Measurements from ENCODE around the gene TEX30.

The TEX30 gene

DNA sequence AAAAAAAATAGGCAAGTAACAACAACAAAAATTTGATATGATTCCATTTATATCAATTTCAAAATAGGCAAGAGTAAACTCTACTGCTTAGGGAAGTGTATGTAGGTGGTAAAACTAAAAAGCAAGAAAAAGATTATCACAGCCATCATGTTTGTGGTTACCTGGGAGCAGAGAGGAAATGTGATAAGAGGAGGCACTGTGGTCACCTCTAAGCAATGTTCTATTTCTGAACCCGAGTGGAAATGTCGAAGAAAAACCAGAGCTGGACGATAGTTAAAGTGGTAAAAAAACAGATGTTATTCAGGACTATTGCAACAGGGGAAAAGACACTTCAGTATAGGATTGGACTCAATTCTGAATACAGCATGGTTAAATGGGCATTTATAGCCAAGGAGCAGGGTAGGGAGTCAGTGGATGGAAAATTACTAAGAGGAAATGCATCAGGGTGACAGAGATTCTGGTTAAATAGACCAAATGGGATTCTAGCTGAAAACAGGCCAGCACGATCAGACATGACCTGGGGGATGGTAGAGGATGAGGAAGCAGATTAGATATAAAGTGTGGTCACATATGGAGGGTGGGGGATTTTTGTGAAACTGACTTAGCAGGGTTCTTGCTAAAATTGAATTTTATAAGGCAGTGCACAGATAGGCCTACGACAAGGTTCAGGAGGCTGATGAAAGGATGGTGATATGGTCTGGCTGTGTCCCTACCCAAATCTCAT is 6.0 kb upstream of the TEX30 start:
- peak; percentile 29 for DNase-seq

DNA sequence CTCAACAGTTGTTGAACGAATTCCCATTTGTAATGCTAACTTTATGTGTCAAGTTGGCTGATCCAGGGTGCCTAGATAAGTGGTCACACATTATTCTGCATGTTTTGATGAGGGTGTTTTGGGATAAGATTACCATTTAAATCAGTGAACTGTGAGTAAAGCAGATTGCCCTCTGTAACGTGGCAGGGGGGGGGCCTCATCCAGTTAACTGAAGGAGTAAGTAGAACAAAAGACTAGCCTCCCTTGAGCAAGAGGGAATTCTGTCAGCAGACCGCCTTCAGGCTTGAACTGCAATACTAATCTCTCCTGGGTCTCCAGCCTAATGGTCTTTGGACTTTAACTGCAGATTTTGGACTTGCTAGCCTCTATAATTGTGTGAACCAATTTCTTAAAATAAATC is 4.2 kb upstream of the TEX30 start:
- no peak for DNase-seq

DNA sequence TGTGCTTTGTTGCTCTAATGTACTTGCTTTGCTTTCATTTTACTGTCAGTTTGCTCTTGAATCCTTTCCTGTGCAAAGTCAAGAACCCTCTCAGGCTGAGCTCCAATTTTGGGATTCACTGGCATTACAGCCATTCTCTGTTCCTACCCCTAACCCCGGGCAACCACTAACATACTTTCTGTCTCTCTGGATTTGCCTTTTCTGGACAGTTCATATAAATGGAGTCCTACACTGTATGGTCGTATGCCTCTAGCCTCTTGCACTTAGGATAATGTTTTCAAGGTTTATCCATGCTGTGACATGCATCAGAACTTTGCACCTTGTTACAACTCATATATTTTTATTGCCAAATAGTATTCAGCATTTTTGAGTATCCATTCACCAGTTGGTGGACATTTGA is 2.7 kb upstream of the TEX30 start:
- DNase-seq = no peak

DNA sequence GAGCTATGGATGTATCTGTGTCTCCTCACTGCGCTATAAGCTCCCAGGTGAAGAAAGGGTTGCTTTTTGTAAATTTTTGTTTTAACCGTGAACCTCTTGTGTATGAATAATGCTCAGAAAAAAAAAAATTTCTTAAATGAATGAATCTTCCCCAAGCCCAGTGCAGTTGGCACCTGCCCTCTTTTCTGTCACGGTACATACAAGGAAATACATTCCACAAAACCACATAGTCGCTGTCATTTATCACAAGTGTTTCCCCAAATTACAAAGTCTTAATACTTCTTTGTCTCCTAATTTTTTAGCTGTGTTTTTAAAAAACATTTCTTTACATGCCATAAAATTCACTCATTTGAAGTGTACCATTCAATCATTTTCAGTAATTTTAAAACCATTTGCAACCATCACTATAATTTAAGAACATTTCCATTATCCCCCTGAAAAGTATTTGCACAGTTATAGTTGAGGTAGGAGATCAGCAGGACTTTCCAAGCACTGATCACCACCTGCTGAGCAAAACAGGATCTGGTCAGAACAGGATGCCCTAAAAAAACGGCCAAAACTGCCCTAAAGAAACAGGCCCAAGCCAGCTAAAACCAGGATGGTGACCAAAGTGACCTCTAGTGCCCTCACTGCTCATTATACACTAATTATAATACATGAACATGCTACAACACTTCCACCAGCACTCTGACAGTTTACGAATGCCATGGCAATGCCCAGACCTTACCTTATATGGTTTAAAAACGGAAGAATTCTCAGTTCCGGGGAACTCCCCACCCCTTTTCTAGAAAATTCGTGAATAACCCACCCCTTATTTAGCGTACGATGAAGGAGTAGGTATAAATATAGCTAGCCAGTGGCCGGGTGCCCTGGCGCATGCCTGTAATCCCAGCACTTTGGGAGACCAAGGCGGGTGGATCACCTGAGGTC is 1.3 kb upstream of the TEX30 start:
- no peak for DNase-seq

DNA sequence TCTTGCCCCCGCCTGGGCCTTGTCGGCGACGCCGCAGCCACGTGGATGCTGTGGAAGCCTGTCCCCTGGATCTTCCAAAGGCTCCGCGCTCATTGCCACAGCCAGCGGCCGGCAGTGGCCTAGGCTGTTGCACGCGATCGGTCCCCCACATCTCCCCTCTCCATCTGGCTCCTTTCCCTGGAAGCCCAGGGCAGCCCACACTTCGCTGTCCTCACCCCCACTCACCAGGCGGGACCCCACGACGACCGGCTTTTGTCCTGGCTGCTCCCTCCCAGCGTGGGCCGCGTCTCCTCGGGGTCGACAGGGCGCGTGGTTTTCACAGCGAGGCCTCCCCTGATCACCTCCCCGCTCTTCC is 605 bp upstream of the TEX30 start:
- no peak for DNase-seq

DNA sequence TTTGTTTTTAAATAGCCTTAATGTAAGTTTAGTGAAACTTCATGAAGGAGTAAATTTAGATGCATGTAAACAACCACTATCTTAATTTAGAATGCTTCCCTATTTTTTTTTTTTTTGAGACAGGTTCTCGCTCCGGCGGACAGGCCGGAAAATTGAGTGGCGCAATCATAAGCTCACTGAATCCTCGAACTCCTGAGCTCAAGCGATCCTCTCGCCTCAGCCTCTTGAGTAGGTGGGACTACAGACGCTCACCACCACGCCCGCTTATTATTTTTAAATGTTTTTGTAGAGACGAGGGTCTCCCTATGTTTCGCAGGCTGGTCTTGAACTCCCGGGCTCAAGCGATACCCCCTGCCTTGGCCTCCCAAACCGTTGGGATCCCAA is 1.6 kb downstream of the TEX30 start:
- no peak for DNase-seq

DNA sequence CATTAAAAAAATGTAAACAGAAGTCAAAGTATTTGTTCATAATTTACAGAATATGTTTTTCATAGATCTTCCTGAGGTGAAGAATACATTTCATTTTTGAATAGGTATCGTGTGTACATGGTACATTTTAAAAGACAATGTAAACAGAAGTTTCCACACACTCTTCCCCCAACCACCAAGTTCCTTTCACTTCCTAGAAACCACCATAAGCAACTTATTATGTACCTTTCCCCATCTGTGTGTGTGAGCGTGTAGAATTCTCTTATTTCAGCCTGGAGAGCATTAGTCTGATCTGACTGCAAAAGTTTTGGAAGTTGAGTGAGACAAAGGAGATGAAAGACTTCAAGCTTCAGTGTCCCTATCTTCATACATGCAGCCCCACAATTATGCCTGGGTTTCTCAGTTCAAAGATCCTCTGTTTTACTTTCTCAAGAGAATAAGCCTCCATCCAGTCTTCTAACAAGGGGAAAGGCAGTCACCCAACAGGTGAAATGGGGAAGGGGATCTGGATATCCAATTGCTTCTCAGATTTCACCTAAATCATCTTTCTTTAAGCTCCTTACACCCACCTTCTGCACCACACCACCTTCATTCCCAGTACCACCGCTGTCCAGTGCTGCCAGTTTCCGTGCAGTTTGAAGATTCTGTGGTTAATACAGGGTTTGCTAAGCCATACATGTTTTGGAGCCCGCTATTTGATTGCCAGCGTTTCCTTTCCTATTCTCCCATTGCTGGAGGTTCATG is 2.1 kb downstream of the TEX30 start:
- no peak for DNase-seq

DNA sequence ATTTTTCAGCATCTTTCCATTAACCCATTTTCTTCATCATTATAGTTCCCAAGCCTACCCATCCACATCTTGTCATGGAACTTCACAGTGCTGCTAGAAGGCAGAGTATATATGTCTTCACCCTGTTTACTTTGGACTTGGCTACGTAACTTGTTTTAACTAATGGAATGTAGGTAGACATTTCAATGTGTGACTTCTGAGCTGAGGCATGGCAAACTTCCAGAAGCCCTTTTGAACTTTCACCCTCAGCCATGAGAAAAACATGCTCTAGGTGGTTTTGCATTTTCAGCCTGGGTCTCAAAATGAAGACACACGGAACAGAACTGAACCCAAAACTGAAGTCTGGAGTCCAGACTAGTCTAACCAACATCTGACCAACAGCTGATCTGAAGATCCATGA is 3.2 kb downstream of the TEX30 start:
- DNase-seq = no peak

DNA sequence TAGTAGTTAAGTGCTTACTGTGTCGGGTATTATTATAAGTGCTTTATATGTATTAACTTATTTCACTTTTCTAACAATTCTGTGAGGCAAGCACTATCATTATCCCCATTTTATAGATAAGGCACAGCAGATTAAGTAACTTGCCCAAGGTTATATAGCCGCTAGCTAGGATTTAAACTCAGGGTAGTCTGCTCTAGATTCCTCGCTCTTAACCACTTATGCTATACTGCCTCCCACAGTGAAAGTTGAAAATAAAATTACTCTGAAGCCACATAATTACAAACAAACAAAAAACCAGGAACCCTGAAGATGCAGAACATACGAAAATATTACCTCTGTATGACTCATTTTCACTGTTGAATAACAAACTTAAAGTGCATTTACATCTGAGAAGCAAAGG is 3.9 kb downstream of the TEX30 start:
- no peak for DNase-seq

DNA sequence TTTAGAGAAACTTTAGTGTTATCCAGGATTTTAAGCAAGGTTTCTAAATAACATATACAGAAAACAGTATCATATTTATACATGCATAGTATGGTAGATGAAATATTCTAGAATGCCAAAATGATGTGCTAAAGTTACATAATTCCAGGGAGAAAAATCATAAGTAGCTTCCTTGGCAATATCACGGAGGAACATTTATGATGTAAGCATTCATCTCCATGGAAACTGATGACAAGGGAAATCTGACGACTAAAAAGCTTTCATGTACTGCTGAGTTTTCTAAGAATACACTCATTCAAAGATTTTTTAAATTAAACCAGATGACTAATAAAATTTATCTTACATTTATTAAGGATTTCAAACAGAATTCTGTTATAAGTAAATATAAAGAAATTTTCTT is 4.7 kb downstream of the TEX30 start:
- no peak for DNase-seq

DNA sequence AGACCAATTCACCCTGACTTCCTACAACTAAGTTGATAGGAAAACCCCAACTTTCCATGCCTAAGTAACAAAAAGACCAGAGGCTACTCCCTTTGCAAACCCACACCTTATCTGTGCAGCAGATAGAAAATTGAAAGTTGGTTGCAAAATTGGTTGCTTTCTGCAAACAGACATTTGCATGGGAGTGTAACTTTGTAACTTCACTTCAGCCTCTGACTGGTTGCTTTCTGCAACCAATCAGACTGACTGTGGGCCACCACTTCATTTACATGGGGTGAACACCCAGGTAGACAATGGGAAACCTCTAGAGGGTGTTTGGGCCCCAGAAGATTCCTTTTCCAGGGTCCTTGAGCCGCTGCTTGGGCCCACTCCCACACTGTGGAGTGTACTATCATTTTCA is 9.8 kb downstream of the TEX30 start:
- no peak for DNase-seq

DNA sequence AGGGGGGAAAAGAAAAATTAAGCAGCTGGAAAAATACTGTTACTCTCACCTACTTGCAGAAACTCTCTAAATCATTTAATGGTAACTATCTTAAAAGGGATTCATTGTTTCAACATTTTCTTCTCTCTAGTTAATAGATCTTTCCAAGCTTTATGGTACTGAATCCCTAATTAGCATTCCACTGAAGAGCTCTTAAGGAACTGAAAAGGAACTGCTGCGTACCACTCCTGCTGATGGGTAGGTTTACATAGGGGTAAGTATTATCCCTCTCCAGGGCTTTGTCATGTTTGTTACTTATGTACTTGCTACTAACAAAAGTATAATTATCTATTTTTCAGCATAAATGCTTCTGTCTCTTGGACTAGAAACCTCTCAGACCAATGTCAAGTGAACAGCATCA is 12.5 kb downstream of the TEX30 start:
- DNase-seq = no peak

DNA sequence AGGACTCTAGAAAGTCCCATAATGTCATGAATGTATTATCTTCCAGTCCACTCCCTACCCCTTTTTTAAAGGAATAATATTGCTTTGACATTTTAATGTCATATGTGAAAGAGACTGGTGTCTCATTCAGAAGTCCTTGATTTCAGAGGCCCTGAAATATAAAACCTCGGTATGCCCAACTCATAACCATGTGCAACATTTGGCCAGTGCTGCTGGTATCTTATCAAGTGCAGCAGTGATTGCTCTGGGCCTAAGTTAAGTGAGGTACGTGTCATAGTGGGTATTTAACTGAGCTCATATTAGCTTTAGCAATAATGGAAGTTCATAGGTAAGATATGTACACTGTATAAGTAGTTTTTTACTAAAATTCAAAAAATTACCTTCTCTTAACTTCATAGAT is 14.7 kb downstream of the TEX30 start:
- no peak for DNase-seq

DNA sequence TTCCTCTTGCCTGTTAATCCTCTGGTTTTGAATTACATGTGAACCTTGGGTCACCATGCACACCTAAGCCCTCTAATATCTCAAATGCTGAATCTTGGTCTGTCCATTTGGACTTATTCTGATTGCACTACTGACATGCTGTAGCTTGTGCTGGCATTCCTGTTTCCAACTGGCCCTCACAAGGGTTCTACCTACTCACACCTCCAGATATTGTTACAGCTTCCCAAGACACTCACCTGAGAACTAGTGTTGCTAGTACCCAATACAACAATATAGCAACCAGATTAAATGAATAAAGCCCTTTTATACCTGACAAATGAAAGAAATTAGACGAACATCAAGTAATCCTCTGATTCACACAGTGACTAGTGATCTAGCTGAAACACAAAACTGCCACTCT is 16.6 kb downstream of the TEX30 start:
- no peak for DNase-seq

DNA sequence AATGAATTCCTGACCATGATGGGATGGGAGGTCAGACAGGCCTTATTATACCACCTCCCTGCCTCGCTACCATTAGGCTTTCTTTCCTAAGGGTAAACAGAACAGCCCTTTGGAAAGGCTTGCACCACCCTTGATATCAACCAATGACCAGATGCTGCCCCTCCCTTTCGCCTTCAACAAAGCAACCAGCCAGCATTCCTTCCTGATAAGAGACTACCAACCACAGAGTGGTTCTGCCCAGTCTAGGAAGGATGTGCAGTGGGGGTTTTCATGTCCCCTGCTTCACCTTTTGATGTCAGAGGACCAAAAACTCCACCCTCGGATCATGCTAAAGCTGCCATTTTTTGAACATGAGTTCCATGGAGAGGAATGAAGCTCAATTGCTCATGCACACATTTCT is 21.7 kb downstream of the TEX30 start:
- DNase-seq = no peak

DNA sequence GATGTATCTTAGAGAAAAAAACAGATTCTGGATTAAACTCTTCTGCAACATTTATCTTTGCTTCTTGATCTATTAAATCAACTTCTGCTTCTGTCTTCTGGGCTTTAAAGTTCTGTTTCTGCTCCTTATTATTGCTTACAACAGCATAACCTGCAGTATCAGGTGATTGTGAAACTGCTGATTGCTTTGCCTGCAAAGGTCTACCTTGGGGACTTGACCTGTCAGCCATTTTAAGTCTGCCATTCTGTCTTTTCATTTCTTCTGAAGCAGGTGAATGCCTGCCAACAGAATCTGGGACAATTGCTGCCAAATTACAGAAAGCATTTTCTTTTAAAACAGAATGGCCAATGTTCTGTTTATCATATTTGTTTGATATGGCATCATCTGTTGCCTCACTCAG is 31.1 kb downstream of the TEX30 start:
- no peak for DNase-seq

DNA sequence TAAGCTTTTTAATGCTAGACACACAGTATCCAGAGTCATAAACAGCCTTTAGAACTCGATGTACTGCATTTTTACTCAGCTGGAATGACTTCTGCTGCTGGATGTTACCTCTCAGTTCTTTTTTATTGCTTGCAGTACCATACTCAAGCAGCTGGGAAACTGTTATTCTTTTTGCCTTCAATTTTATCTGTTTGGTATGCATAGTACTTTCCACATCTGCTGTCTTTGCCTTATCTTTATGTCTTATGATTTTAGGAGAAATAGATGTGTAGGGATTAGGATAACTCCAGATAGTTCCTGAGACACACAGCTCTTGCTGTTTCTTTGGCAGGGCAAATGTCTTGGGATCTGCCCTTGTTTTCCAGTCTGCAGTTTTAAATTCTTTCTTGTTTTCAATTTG is 31.5 kb downstream of the TEX30 start:
- no peak for DNase-seq

DNA sequence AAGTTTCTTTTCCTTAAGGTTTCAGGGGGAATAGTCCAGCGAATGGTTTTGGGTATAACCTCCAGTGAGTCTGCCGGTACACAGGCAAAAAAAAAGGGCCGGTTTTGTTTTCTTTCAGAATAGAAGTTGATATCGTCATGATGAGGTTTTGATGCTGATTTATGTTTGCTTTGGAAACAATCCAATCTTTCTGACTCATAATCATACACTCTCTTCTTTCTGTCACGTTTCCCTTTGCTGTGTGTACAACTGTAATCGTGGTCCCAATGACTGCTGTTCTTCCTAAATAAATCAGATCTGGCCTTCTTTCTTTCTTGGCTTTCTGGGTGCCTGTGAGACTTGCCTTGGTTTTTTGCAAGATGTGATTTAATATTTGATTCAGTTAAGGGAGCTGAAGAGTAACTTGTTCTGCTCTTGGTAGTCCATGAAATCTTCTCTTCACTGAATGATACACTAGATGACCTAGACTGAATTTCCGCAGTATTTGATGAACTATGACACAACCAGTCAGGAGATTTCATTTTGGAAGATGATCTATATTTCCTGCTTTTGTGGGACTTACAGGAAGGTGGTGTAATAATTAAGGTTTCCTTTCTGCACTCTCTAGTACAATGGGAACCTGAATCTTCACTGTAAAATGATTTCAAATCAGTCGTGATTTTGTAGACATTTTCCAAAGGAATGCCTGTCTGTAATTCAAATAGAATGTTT is 43.9 kb downstream of the TEX30 start:
- no peak for DNase-seq

DNA sequence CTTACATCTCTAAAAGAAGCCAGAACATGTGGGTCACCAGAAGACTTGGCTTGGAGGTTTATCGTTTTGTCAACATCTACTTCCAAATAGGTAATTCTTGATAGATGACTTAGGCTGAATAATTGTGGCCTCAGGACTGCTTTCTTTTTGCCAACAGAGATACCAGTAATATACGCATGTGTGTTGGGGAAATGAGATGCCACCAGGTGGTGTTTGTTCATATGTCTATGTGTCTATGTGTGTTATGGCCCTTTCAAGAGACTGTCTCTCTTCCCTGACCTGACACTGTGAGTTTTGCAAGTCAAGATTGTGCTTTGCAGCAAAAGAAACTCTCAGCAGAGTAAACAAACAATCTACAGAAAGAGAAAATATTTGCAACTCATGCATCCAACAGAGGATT is 47.2 kb downstream of the TEX30 start:
- no peak for DNase-seq

DNA sequence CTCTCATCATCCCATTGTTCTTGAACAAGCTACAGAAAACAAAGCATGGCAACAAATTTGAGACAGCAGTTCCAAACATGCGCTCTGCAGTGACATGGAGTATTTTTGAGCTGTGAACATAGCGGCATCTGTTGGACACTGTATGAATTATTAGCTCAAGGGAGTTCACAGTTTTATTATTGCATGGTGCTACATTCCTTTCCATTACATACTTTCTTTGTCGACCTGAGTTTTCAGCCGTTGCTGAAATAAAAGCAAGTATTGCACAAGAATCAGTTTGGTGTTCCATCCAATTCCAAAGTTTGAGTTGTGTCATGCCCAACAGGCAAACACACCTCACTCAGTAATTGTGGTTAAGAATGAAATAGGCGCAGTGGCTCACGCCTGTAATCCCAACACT is 48.7 kb downstream of the TEX30 start:
- DNase-seq = no peak

DNA sequence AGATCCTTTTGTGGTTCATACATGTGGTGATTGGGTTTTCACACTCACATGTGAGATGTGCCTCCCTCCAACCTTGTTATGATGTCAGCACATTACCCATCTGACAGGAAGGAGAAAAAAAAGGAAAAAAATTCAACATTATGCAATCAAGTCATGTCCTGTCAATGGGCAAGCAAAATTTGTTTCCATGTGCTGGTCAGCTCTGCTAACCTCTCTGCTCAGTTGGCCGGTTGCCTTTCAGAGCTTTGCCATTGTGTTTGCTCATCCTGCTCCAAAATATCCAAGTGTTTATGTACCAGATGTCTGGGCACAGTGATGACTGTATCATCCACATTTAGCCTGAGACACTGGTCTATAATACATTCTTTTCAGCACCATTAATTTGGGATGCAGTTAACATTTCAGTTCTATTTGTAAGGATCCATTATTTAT is 51.8 kb downstream of the TEX30 start:
- no peak for DNase-seq

DNA sequence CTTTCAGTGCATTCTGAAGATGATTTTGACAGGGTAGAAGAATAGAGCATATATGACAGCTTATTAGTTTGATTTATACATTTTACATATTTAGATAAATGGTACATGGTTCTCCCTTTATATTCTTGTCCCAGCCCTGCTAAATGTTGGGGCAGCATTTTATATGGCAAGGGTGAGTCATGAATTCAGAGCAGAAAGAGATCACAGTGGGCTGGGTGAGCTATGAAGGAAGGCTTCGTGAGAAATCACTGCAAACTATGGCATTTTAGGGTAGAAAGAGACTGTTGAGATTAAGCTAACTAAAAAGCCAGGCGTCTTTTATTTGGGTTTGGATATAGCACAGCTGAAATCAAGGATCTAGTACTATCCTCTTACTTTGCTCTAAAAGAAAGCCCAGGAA is 54.8 kb downstream of the TEX30 start:
- DNase-seq = no peak

Measured in stimulated activated naive CD4-positive, alpha-beta T cell treated with Interleukin-2 at 50 U/mL for 16 hours (primary cell).